BLaER1 treated with 17β-estradiol and CSF1 and Interleukin-3, amounts not matched to agents 10 nM and 100 nM (cell line): ENCODE measurements around the gene ZNF606.

Source experiments
- H3K27ac ChIP-seq, 11 experiments: shearing (Covaris generic); formaldehyde crosslinking; 2 replicates each; pipeline ENCODE4 v1.8.1; 2022
- H3K27me3 ChIP-seq, 11 experiments: shearing (Covaris generic); formaldehyde crosslinking; 2 replicates each; pipeline ENCODE4 v1.8.1; 2022
- H3K36me3 ChIP-seq, 11 experiments: shearing (Covaris generic); formaldehyde crosslinking; 2 replicates each; pipeline ENCODE4 v1.8.1; 2022
- H3K4me1 ChIP-seq, 10 experiments: shearing (Covaris generic); formaldehyde crosslinking; 2 replicates each; pipeline ENCODE4 v1.8.1; 2022
- H3K4me2 ChIP-seq, 11 experiments: shearing (Covaris generic); formaldehyde crosslinking; 2 replicates each; pipeline ENCODE4 v1.8.1; 2022
- H3K4me3 ChIP-seq, 10 experiments: shearing (Covaris generic); formaldehyde crosslinking; 2 replicates each; pipeline ENCODE4 v1.8.1; 2022
- H3K9ac ChIP-seq, 11 experiments: shearing (Covaris generic); formaldehyde crosslinking; 2 replicates each; pipeline ENCODE4 v1.8.1; 2022
- H3K9me3 ChIP-seq, 11 experiments: shearing (Covaris generic); formaldehyde crosslinking; replicated peaks in 1 of 11; 2 replicates each; pipeline ENCODE4 v1.8.1; 2022
- H4K20me1 ChIP-seq, 11 experiments: shearing (Covaris generic); formaldehyde crosslinking; 2 replicates each; pipeline ENCODE4 v1.8.1; 2022
- Cebpa-rat ChIP-seq, 11 experiments: shearing (Covaris generic); IDR thresholded peaks; 2 replicates each; pipeline ENCODE4 v1.8.1; 2022

Gene ZNF606

GRCh38 chr19:58002384-58003173 lies at the start of gene ZNF606:
Gene ZNF606 (minus strand): TSS chr19:58002820. CDS start chr19:58001319, 1,501 bp downstream.
- peak within 1 kb of the TSS; percentile 92 to 100 (median 96) for H3K27ac ChIP-seq
- peak within 1 kb of the TSS; percentile 95 to 100 (median 98) for H3K9ac ChIP-seq
- peaks cover 67 to 93% (median 83%) of the 10 kb centered on the region in 11 experiments for H3K9me3 ChIP-seq
- TF ChIP-seq Cebpa-rat (IDR thresholded peaks at IDR 0.05) = no peak
- H3K4me2 ChIP-seq = peak within 1 kb of the TSS; percentile 72 to 97 (median 88)
- H3K36me3 ChIP-seq = peaks cover 73 to 86% (median 81%) of the 10 kb centered on the region in 11 experiments
- H3K4me1 ChIP-seq = peaks cover 21 to 34% (median 27%) of the 10 kb centered on the region in 10 experiments; a peak in 19 of 20 replicates
- peak within 1 kb of the TSS; percentile 75 to 98 (median 86) for H3K4me3 ChIP-seq
- H3K27me3 ChIP-seq = no peaks in the 10 kb centered on the region
- no peaks in the 10 kb centered on the region for H4K20me1 ChIP-seq

GRCh38 chr19:58052256-58052655 lies 49.6 kb upstream of the ZNF606 start:
- Histone ChIP-seq H3K4me2 (no peak overlapping the region), H3K27ac (no peak overlapping the region), H3K27me3 (peaks cover 0 to 10% (median 0%) of the 10 kb centered on the region in 11 experiments; a peak in 7 of 22 replicates), H3K36me3 (peaks cover 0 to 5% (median 0%) of the 10 kb centered on the region in 11 experiments; a peak in 1 of 22 replicates), H3K4me3 (no peak overlapping the region), H3K9ac (no peak overlapping the region), H4K20me1 (no peaks in the 10 kb centered on the region), H3K9me3 (peaks cover 90 to 100% (median 99%) of the 10 kb centered on the region in 11 experiments), H3K4me1 (peaks cover 0 to 10% (median 0%) of the 10 kb centered on the region in 10 experiments; a peak in 3 of 20 replicates)
- no peak for TF ChIP-seq Cebpa-rat (IDR thresholded peaks at IDR 0.05)

GRCh38 chr19:58047672-58048071 lies 45.1 kb upstream of the ZNF606 start:
- H4K20me1 ChIP-seq = no peaks in the 10 kb centered on the region
- H3K27me3 ChIP-seq = no peaks in the 10 kb centered on the region

GRCh38 chr19:58046856-58047255 lies 44.2 kb upstream of the ZNF606 start:
- no peak overlapping the region for H3K27ac ChIP-seq
- peaks cover 0 to 6% (median 0%) of the 10 kb centered on the region in 10 experiments; a peak in 3 of 20 replicates for H3K4me1 ChIP-seq
- no peak for TF ChIP-seq Cebpa-rat (IDR thresholded peaks at IDR 0.05)
- no peak overlapping the region for H3K4me3 ChIP-seq
- peaks cover 0 to 3% (median 0%) of the 10 kb centered on the region in 11 experiments; a peak in 1 of 22 replicates for H3K36me3 ChIP-seq
- no peak overlapping the region for H3K4me2 ChIP-seq
- H3K9me3 ChIP-seq = peaks cover 93 to 100% (median 97%) of the 10 kb centered on the region in 11 experiments
- no peak overlapping the region for H3K9ac ChIP-seq
- H4K20me1 ChIP-seq = no peaks in the 10 kb centered on the region
- no peaks in the 10 kb centered on the region for H3K27me3 ChIP-seq

More at GRCh38 chr19:58047672-58048071, 45.1 kb upstream of the ZNF606 start:
- peaks cover 96 to 100% (median 99%) of the 10 kb centered on the region in 11 experiments for H3K9me3 ChIP-seq
- H3K9ac ChIP-seq = no peak overlapping the region
- no peak overlapping the region for H3K27ac ChIP-seq
- H3K36me3 ChIP-seq = peaks cover 0 to 5% (median 0%) of the 10 kb centered on the region in 11 experiments; a peak in 1 of 22 replicates
- no peak for TF ChIP-seq Cebpa-rat (IDR thresholded peaks at IDR 0.05)
- H3K4me3 ChIP-seq = no peak overlapping the region
- H3K4me1 ChIP-seq = peaks cover 0 to 6% (median 0%) of the 10 kb centered on the region in 10 experiments; a peak in 3 of 20 replicates
- peak overlapping the region in 4 of 11 experiments; percentile 3 to 40 (median 22); a peak in 5 of 22 replicates for H3K4me2 ChIP-seq

GRCh38 chr19:58045411-58046050 lies 42.9 kb upstream of the ZNF606 start:
- Histone ChIP-seq H4K20me1 (no peaks in the 10 kb centered on the region), H3K4me2 (no peak overlapping the region), H3K9me3 (peaks cover 95 to 100% (median 98%) of the 10 kb centered on the region in 11 experiments), H3K27me3 (no peaks in the 10 kb centered on the region), H3K4me1 (peaks cover 0 to 6% (median 0%) of the 10 kb centered on the region in 10 experiments; a peak in 2 of 20 replicates), H3K27ac (no peak overlapping the region), H3K4me3 (no peak overlapping the region), H3K36me3 (no peaks in the 10 kb centered on the region), H3K9ac (no peak overlapping the region)
- TF ChIP-seq Cebpa-rat (IDR thresholded peaks at IDR 0.05) = no peak

- H3K27me3 ChIP-seq = no peaks in the 10 kb centered on the region
- H3K9me3 ChIP-seq = peaks cover 95 to 100% (median 98%) of the 10 kb centered on the region in 11 experiments
- H3K27ac ChIP-seq = no peak overlapping the region
- no peak overlapping the region for H3K4me3 ChIP-seq
- H3K9ac ChIP-seq = no peak overlapping the region
- H4K20me1 ChIP-seq = no peaks in the 10 kb centered on the region
- H3K36me3 ChIP-seq = no peaks in the 10 kb centered on the region
- H3K4me2 ChIP-seq = no peak overlapping the region
- peaks cover 0 to 6% (median 0%) of the 10 kb centered on the region in 10 experiments; a peak in 2 of 20 replicates for H3K4me1 ChIP-seq
- TF ChIP-seq Cebpa-rat (IDR thresholded peaks at IDR 0.05) = no peak
Observed at GRCh38 chr19:58044886-58045285, 42.3 kb upstream of the ZNF606 start.

GRCh38 chr19:58044391-58044790 lies 41.8 kb upstream of the ZNF606 start:
- Histone ChIP-seq H3K9me3 (peaks cover 92 to 100% (median 96%) of the 10 kb centered on the region in 11 experiments), H3K27ac (no peak overlapping the region), H3K27me3 (no peaks in the 10 kb centered on the region), H3K36me3 (no peaks in the 10 kb centered on the region), H3K4me2 (no peak overlapping the region), H3K4me3 (no peak overlapping the region), H3K4me1 (peaks cover 0 to 6% (median 0%) of the 10 kb centered on the region in 10 experiments; a peak in 2 of 20 replicates), H3K9ac (no peak overlapping the region), H4K20me1 (no peaks in the 10 kb centered on the region)
- TF ChIP-seq Cebpa-rat (IDR thresholded peaks at IDR 0.05) = no peak

- no peaks in the 10 kb centered on the region for H3K36me3 ChIP-seq
- H3K4me2 ChIP-seq = no peak overlapping the region
- H4K20me1 ChIP-seq = no peaks in the 10 kb centered on the region
- H3K4me1 ChIP-seq = peaks cover 0 to 14% (median 10%) of the 10 kb centered on the region in 10 experiments; a peak in 14 of 20 replicates
- no peak overlapping the region for H3K9ac ChIP-seq
- peak overlapping the region in 1 of 10 experiments; percentile 31; a peak in 1 of 20 replicates for H3K4me3 ChIP-seq
- peaks cover 76 to 88% (median 79%) of the 10 kb centered on the region in 11 experiments for H3K9me3 ChIP-seq
- no peak overlapping the region for H3K27ac ChIP-seq
- TF ChIP-seq Cebpa-rat (IDR thresholded peaks at IDR 0.05) = no peak
- no peaks in the 10 kb centered on the region for H3K27me3 ChIP-seq
Observed at GRCh38 chr19:58042495-58043340, 40.1 kb upstream of the ZNF606 start.
